Measurements from ENCODE around the gene TAB3. TPM values are rescaled to one million over a fixed set of nuclear protein-coding genes. Genes with fewer than 3 reads are reported as not detected.

Gene TAB3
- polyA plus RNA-seq, 3 donors = 4.4 to 11.8 (median 5.4) TPM

DNA sequence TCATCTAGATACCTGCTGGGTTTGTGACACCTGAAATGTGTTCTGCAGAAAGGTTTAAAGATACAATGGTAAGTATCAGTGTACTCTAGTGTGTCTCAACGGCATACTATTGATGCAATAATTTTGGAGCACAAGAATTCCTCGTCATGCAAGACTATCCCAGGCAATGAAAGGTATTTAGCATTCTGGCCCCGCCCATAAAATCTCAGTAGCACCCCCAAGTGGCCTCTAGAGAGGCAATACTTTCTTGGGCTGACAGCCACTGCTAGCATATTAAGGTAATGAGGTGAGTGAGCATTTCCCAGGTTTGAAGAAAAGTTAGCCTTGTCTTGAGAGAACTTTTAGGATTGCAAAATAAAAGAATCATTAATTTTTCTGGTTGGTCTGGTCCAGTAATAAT, 24.0 kb downstream of the TAB3 start:
- peak in 1 of 3 donors; percentile 13 for DNase-seq

DNA sequence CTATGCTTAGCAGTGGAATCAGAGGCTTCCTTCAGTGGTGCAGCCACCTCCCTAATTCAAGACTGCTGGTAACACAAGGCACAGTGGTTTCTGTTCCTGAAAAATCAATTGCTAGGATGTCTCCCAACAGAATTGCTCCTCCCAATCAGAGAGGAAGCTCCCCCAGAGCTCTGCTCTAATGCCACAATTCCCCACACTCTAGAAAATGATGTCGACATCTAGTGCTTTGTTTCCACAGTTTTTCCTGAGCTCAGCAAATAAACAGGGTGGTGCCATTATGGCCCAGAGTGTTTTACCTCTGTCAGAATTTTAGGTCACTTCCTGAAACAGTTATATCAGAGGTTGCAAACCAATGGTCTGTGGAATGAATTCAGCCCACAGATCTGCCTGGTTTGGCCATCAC, 24.7 kb downstream of the TAB3 start:
- WGBS (ENCODE audit: insufficient coverage) = no CpG with 5 or more reads among the region's 1 CpG
- H3K9me3 Mint-ChIP-seq = peaks cover 0 to 3% (median 0%) of the 10 kb centered on the region in 7 donors
- H3K27me3 ChIP-seq (ENCODE audit: control insufficient read depth in 2 of 2, insufficient read depth in 2 of 2, low read length in 2 of 2) = no peaks in the 10 kb centered on the region
- no peak overlapping the region for H3K9ac ChIP-seq (ENCODE audit: insufficient read depth, low read length, poor library complexity, severe bottlenecking)
- peak overlapping the region; percentile 53 to 83 (median 68) for H3K27ac Mint-ChIP-seq
- peaks cover 14% of the 10 kb centered on the region for H3K4me1 Mint-ChIP-seq
- no peak overlapping the region for H2AFZ ChIP-seq (ENCODE audit: insufficient read depth, low read depth, low read length, poor library complexity, severe bottlenecking)
- peaks cover 13 to 27% of the 10 kb centered on the region in 2 donors for H3K36me3 ChIP-seq (replicated peaks in 1 of 2; ENCODE audit: control insufficient read depth in 1 of 2, insufficient read depth in 2 of 2, low read length in 2 of 2)
- peak; percentile 23 to 42 (median 40) for DNase-seq
- peaks cover 0 to 2% (median 0%) of the 10 kb centered on the region in 3 donors for H3K27me3 Mint-ChIP-seq (ENCODE audit: low read depth in 3 of 3)
- no peaks in the 10 kb centered on the region for H3K9me3 ChIP-seq (replicated peaks in 1 of 2; ENCODE audit: control insufficient read depth in 1 of 2, insufficient read depth in 1 of 2, low read length in 2 of 2)
- peak overlapping the region; percentile 10 for H3K4me2 ChIP-seq (replicated peaks; ENCODE audit: extremely low read depth, low read length, poor library complexity, severe bottlenecking)
- intact Hi-C loops (cut with micrococcal nuclease) = no loop called here
- peak overlapping the region; percentile 32 to 64 for H3K27ac ChIP-seq (ENCODE audit: low read depth in 1 of 2, low read length in 2 of 2)
- H3K79me2 ChIP-seq (ENCODE audit: insufficient read depth, low read length) = no peaks in the 10 kb centered on the region
- H3K4me3 ChIP-seq (replicated peaks in 1 of 3; ENCODE audit: low read depth in 2 of 3, low read length in 3 of 3) = no peak overlapping the region
- no peaks in the 10 kb centered on the region for H4K20me1 ChIP-seq (ENCODE audit: insufficient read depth, low read length)
- peaks cover 14 to 15% of the 10 kb centered on the region in 2 donors for H3K4me1 ChIP-seq (ENCODE audit: control insufficient read depth in 1 of 2, insufficient read depth in 2 of 2, low read length in 2 of 2)
- H3K4me3 Mint-ChIP-seq = no peak overlapping the region
- TF ChIP-seq, protein P1, sequence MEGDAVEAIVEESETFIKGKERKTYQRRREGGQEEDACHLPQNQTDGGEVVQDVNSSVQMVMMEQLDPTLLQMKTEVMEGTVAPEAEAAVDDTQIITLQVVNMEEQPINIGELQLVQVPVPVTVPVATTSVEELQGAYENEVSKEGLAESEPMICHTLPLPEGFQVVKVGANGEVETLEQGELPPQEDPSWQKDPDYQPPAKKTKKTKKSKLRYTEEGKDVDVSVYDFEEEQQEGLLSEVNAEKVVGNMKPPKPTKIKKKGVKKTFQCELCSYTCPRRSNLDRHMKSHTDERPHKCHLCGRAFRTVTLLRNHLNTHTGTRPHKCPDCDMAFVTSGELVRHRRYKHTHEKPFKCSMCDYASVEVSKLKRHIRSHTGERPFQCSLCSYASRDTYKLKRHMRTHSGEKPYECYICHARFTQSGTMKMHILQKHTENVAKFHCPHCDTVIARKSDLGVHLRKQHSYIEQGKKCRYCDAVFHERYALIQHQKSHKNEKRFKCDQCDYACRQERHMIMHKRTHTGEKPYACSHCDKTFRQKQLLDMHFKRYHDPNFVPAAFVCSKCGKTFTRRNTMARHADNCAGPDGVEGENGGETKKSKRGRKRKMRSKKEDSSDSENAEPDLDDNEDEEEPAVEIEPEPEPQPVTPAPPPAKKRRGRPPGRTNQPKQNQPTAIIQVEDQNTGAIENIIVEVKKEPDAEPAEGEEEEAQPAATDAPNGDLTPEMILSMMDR (IDR thresholded peaks at IDR 0.05) = no peak
- peaks cover 16% of the 10 kb centered on the region in 2 donors for H3K36me3 Mint-ChIP-seq

More for the DNA sequence above, 24.0 kb downstream of the TAB3 start:
- Histone ChIP-seq H3K4me2 (replicated peaks; ENCODE audit: extremely low read depth, low read length, poor library complexity, severe bottlenecking) (peak overlapping the region; percentile 10), H4K20me1 (ENCODE audit: insufficient read depth, low read length) (no peaks in the 10 kb centered on the region), H3K9ac (ENCODE audit: insufficient read depth, low read length, poor library complexity, severe bottlenecking) (no peak overlapping the region), H3K4me1 (ENCODE audit: control insufficient read depth in 1 of 2, insufficient read depth in 2 of 2, low read length in 2 of 2) (peaks cover 14 to 15% of the 10 kb centered on the region in 2 donors), H3K36me3 (replicated peaks in 1 of 2; ENCODE audit: control insufficient read depth in 1 of 2, insufficient read depth in 2 of 2, low read length in 2 of 2) (peaks cover 9 to 21% of the 10 kb centered on the region in 2 donors), H2AFZ (ENCODE audit: insufficient read depth, low read depth, low read length, poor library complexity, severe bottlenecking) (no peak overlapping the region), H3K27ac (ENCODE audit: low read depth in 1 of 2, low read length in 2 of 2) (peak overlapping the region; percentile 32 to 64), H3K4me3 (replicated peaks in 1 of 3; ENCODE audit: low read depth in 2 of 3, low read length in 3 of 3) (no peak overlapping the region), H3K27me3 (ENCODE audit: control insufficient read depth in 2 of 2, insufficient read depth in 2 of 2, low read length in 2 of 2) (no peaks in the 10 kb centered on the region), H3K79me2 (ENCODE audit: insufficient read depth, low read length) (no peaks in the 10 kb centered on the region), H3K9me3 (replicated peaks in 1 of 2; ENCODE audit: control insufficient read depth in 1 of 2, insufficient read depth in 1 of 2, low read length in 2 of 2) (no peaks in the 10 kb centered on the region)
- peaks cover 14% of the 10 kb centered on the region for H3K4me1 Mint-ChIP-seq
- WGBS (ENCODE audit: insufficient coverage) = no CpG with 5 or more reads among the region's 3 CpGs
- H3K27ac Mint-ChIP-seq = peak overlapping the region in 5 of 7 donors; percentile 50 to 83 (median 72)
- H3K9me3 Mint-ChIP-seq = peaks cover 0 to 3% (median 0%) of the 10 kb centered on the region in 7 donors
- TF ChIP-seq, protein P1 (IDR thresholded peaks at IDR 0.05) = no peak
- peaks cover 0 to 2% (median 0%) of the 10 kb centered on the region in 3 donors for H3K27me3 Mint-ChIP-seq (ENCODE audit: low read depth in 3 of 3)
- H3K36me3 Mint-ChIP-seq = peaks cover 11 to 16% of the 10 kb centered on the region in 2 donors
- intact Hi-C loops (cut with micrococcal nuclease) = no loop called here
- no peak overlapping the region for H3K4me3 Mint-ChIP-seq
